ENCODE data around the gene CIZ1. TPM values are rescaled to one million over a fixed set of nuclear protein-coding genes. Genes with fewer than 3 reads are reported as not detected.

Gene CIZ1
- total RNA-seq, 1 donor from 2014 or later: 170 TPM

DNA sequence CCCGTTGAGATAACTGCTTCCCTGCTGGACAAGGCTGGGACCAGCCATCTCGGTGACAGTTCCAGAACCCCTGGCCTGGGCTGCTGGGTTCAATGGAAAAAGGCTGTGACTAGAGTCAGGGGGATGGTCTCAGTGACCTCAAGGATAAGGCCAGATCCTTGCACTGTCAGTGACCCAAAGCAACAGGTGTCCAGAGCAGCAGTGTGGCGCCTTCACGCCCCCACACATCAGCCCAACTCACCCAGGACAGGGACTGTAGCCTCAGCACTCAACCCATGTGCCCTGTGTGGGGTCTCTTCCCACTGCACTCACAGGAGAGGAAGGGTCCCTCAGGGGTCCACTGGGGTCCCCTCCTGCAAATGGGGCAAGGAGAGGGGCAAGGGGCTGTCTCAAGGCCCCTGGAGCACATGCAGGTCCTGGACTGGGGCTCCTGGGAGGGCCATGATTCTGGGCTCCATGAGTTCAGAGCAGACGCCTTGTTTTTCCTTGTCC, 42.8 kb downstream of the CIZ1 start:
- Mint-ChIP-seq H3K36me3 (ENCODE audit: unreplicated experiment) (no peaks in the 10 kb centered on the region), H3K27ac (ENCODE audit: unreplicated experiment) (no peak overlapping the region), H3K4me1 (ENCODE audit: unreplicated experiment) (peaks cover 8% of the 10 kb centered on the region), H3K27me3 (ENCODE audit: unreplicated experiment) (no peaks in the 10 kb centered on the region), H3K9me3 (ENCODE audit: unreplicated experiment) (no peaks in the 10 kb centered on the region), H3K4me3 (ENCODE audit: unreplicated experiment) (no peak overlapping the region)
- TF ChIP-seq, protein P1, sequence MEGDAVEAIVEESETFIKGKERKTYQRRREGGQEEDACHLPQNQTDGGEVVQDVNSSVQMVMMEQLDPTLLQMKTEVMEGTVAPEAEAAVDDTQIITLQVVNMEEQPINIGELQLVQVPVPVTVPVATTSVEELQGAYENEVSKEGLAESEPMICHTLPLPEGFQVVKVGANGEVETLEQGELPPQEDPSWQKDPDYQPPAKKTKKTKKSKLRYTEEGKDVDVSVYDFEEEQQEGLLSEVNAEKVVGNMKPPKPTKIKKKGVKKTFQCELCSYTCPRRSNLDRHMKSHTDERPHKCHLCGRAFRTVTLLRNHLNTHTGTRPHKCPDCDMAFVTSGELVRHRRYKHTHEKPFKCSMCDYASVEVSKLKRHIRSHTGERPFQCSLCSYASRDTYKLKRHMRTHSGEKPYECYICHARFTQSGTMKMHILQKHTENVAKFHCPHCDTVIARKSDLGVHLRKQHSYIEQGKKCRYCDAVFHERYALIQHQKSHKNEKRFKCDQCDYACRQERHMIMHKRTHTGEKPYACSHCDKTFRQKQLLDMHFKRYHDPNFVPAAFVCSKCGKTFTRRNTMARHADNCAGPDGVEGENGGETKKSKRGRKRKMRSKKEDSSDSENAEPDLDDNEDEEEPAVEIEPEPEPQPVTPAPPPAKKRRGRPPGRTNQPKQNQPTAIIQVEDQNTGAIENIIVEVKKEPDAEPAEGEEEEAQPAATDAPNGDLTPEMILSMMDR (IDR thresholded peaks at IDR 0.05): no peak
- DNase-seq (ENCODE audit: extremely low spot score, unreplicated experiment): no peak

DNA sequence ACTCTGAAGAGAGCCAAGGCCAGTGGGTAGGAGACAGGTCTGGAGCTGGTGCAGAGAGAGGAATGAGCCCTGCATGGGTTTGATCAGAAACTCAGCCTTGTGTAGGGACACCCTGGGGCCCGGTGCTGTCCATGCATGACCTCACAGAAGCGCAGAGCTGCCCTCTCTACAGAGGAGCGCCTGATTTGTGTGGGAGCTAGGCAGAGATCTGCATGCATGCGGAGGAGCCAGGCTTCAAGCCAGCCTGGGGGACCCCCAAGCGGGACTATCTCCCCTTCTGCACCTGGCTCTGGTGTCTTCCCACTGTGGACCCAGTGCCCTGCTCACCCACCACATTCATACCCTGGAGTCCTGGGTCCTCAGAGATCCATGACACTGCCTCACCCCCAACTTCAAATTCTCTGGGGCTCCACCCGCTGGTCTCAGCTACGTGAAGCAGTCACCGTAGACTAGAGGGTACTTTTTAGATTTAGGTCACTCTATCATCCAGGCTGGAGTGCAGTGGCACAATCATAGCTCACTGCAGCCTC, 44.7 kb downstream of the CIZ1 start:
- Mint-ChIP-seq H3K9me3 (ENCODE audit: unreplicated experiment) (no peaks in the 10 kb centered on the region), H3K27ac (ENCODE audit: unreplicated experiment) (no peak overlapping the region), H3K4me3 (ENCODE audit: unreplicated experiment) (no peak overlapping the region), H3K27me3 (ENCODE audit: unreplicated experiment) (no peaks in the 10 kb centered on the region), H3K4me1 (ENCODE audit: unreplicated experiment) (peaks cover 8% of the 10 kb centered on the region), H3K36me3 (ENCODE audit: unreplicated experiment) (no peaks in the 10 kb centered on the region)
- TF ChIP-seq, protein P1 (IDR thresholded peaks at IDR 0.05): no peak
- no peak for DNase-seq (ENCODE audit: extremely low spot score, unreplicated experiment)

DNA sequence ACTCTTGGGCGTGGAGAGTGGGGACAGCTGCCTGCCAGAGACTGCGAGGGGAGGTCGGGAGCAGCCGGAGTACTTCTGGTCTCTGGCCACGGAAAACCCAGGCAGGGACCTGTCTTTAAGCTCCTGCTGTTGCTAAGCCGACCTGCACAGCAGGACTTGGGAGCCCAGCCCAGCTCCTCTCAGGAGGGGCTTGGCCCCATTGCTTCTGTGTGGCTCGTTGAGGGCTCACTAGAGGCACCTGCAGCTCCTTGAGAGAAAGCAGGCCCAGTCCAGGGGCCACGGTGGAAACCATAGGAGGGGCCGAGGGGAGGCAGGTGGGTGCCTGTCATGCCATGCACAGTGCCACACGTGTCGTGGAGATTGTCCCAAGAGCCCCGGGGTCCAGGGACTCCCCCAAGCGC, 45.4 kb downstream of the CIZ1 start:
- TF ChIP-seq, protein P1 (IDR thresholded peaks at IDR 0.05): no peak
- H3K4me3 Mint-ChIP-seq (ENCODE audit: unreplicated experiment): no peak overlapping the region
- H3K27ac Mint-ChIP-seq (ENCODE audit: unreplicated experiment): no peak overlapping the region
- no peaks in the 10 kb centered on the region for H3K36me3 Mint-ChIP-seq (ENCODE audit: unreplicated experiment)
- peaks cover 8% of the 10 kb centered on the region for H3K4me1 Mint-ChIP-seq (ENCODE audit: unreplicated experiment)
- DNase-seq (ENCODE audit: extremely low spot score, unreplicated experiment): no peak
- H3K27me3 Mint-ChIP-seq (ENCODE audit: unreplicated experiment): no peaks in the 10 kb centered on the region
- H3K9me3 Mint-ChIP-seq (ENCODE audit: unreplicated experiment): no peaks in the 10 kb centered on the region

DNA sequence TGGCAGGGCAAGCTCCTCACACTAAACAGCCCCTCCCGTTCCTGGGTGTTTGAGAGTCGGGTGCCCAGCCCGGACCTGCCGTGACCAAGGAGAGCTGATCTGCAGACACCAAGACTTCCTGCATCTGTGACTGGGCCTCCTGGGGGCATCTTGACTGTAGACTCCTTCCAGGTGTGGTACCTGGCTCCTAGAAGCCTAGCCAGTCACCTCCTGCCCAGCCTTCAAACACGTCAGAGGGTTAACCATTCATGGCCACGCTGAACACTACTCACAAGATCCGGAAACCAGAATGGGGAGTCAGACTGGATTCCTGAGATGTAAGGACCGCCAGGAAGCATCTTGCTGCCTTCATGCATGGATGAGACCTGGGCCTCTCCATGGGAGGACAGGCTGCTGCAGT, 45.8 kb downstream of the CIZ1 start:
- H3K36me3 Mint-ChIP-seq (ENCODE audit: unreplicated experiment): no peaks in the 10 kb centered on the region
- TF ChIP-seq, protein P1 (IDR thresholded peaks at IDR 0.05): no peak
- H3K27me3 Mint-ChIP-seq (ENCODE audit: unreplicated experiment): no peaks in the 10 kb centered on the region
- H3K9me3 Mint-ChIP-seq (ENCODE audit: unreplicated experiment): no peaks in the 10 kb centered on the region
- peaks cover 8% of the 10 kb centered on the region for H3K4me1 Mint-ChIP-seq (ENCODE audit: unreplicated experiment)
- DNase-seq (ENCODE audit: extremely low spot score, unreplicated experiment): no peak
- no peak overlapping the region for H3K4me3 Mint-ChIP-seq (ENCODE audit: unreplicated experiment)
- no peak overlapping the region for H3K27ac Mint-ChIP-seq (ENCODE audit: unreplicated experiment)

DNA sequence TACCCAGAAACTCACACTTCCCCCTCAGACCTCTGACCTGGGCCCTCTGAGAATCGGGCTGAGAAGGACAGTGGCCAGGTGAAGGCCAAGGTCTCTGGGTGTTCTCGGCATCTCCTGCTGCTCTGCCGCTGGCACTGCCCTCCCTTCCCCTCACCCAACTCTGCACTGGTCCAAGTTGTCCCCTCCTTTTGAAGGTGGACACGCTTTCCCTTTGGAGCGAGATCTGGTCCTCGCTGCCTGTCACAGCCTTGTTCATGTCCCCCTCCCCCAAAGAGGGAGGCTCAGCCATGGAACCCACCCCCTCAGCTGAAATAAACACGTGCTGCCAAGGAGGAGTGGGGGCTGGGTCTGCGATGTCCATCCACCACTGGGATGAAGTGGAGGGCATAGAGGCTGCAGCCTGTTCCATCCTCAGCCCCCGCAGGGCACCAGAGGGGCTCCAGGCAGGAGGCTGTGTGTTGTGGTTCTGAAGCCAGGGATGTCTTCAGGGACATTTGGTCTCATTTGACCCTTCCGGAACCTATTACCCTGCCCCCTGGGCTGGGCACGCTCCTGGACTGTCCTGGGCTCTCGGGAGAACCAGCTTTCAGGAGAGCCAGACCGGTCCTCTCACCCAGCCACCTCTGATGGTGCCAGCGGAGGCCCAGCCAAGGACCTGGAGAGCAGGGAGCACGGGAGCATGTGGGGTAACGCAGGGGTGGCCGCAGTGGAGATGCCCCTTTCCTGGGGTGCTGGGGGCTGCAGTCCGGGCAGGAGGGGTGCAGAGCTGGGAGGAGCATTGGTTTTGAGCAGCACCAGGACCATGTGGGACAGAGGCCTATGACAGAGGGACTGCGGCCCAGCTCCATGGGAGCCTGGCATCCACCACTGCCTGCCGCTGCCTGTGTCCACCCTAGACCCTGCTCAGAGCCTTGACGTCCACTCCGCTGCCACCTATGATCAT, 46.9 kb downstream of the CIZ1 start:
- Mint-ChIP-seq H3K9me3 (ENCODE audit: unreplicated experiment) (no peaks in the 10 kb centered on the region), H3K27ac (ENCODE audit: unreplicated experiment) (no peak overlapping the region)
- no peak for DNase-seq (ENCODE audit: extremely low spot score, unreplicated experiment)

More for the DNA sequence above, 46.9 kb downstream of the CIZ1 start:
- Mint-ChIP-seq H3K27me3 (ENCODE audit: unreplicated experiment) (no peaks in the 10 kb centered on the region), H3K4me1 (ENCODE audit: unreplicated experiment) (peaks cover 8% of the 10 kb centered on the region), H3K4me3 (ENCODE audit: unreplicated experiment) (no peak overlapping the region), H3K36me3 (ENCODE audit: unreplicated experiment) (no peaks in the 10 kb centered on the region)
- TF ChIP-seq, protein P1 (IDR thresholded peaks at IDR 0.05): no peak

All from osteocyte (in vitro differentiated cells).